Stimulated activated CD8-positive, alpha-beta memory T cell treated with anti-CD3 and anti-CD28 coated beads, Interleukin-4, amount 100 ng/mL, for 24 hours (primary cell): ENCODE measurements around the gene LRIT1.

Source experiments
- DNase-seq: peaks from one replicate; pipeline ENCODE4 v3.0.0-alpha.2; 2020; ENCODE audit warnings: low read depth

LRIT1 gene

DNA sequence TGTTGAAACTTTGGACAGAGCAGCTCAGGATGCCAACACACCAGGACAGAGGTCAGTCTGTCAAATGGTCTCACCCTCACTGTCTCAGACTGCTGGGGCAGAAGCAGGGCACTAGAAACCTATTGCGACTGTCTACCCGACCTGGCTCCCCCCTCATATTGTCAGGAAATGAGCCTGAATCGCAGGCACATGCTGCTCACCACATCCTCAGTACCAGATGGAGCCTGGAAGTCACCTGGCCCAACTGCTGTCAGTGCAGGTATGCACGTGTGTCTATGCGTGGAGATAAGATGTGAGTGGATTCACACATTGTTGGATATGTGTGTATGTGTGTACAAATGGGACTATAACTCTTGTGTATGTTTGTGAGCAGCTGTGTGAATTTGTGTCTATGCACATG lies 50.2 kb downstream of the LRIT1 start:
- DNase-seq, result no peak

DNA sequence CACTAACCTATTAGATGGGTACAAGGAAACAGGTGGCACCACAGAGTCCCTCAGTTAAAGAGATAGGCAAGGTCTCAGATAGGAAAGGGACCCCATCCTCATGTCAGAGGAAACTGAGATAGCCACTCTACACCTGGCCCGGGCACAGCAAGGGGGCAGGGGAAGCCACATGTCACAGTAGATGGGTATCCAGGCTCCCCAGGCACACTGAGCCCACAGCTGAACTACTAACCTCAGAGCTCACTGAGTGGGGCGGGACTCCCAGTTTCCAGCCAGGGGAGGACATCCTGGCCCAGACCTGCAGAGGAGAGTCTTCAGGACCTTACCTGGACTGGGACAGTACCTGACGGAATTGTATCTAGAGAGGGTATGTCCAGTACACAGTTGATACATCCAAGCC lies 50.7 kb downstream of the LRIT1 start:
- no peak for DNase-seq

- no peak for DNase-seq
Observed at GRCh38 chr10:84188815-84189214, 52.5 kb downstream of the LRIT1 start.

DNA sequence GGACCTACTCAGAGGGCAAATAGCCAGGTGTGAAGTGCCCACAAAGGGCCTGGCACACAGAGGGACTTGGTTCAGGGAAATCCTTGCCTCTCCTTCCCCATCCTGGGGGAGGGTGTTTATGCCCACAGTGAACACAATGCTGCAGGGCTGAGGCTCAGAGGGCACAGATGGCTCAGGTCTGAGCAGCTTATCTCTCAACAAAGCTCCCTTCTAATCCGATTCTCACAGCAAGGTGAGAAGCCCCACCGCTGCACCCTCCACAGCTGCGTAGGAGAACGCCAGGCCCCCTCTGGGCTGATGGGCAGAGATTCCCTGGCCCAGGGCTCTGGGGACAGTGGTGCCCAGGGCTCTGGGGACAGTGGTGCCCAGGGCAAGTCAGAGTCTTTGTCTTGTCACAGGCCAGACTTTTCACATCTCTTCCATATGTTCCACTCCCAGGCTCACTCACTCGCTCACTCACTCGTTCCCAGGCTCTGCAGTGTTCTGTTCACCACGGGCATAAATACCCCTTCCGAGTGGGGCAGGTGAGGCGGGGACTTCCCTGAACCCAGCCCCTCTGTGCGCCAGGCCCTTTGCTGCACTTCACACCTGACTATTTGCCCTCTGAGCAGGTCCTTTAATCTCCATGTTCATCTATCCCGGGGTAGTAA lies 55.7 kb downstream of the LRIT1 start:
- DNase-seq, result no peak

- no peak for DNase-seq
Observed at GRCh38 chr10:84184517-84184916, 56.8 kb downstream of the LRIT1 start.

DNA sequence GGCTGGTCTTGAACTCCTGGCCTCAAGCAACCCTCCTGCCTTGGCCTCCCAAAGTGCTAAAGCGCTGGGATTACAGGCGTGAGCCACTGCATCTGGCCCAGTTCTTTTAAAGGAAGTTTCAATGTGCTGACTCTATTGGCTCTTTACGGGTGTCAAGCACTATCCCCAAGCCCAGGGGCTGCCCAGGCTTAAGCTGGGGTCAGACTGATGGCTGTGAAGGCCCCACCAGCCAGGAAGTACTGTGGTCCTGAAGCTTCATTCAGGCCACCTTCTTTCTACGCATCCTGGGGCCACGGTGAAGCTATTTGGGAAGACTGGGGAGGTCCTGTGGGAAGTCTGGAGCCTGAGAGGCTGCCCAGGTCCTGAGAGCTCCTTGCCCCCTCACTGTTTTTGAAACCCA lies 59.7 kb downstream of the LRIT1 start:
- no peak for DNase-seq
